Peyer's patch (tissue), 4 donors: ENCODE results near the gene AP2A1.

Experiments used
- POLR2A ChIP-seq, 2 donors: fragments of 450-650 bp; IDR thresholded peaks; one replicate each; pipeline ENCODE4 v1.5.1; 2017; ENCODE audit warnings: antibody characterized with exemption in 2 of 2, mild to moderate bottlenecking in 2 of 2, moderate library complexity in 2 of 2
- TF ChIP-seq, protein P1 (sequence below), 6 experiments: fragments of 450-650 bp in 4 of 6; fragments of 200-600 bp in 2 of 6; sonication (generic) in 1 of 6; IDR thresholded peaks; one replicate each; pipeline ENCODE4 v1.5.1; 2017 to 2019; ENCODE audit warnings: antibody characterized with exemption in 6 of 6, mild to moderate bottlenecking in 3 of 6, moderate library complexity in 1 of 6

DNA sequence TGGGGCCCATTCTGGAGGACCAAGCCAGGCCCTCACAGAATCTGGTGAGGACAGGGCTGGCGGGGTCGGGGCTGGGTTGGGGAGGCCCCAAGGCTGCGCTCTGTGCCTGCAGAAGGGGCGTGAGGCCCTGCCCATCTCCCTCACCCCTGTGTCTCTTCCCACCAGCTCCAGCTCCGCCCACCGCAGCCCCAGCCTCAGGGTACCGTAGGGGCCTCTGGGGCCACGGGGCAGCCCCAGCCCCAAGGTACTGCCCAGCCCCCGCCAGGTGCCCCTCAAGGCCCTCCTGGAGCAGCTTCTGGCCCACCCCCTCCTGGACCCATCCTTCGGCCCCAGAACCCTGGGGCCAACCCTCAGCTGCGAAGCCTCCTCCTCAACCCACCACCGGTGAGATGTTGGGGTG is 68.8 kb downstream of the AP2A1 start:
- no peak for TF ChIP-seq POLR2A (IDR thresholded peaks at IDR 0.05)
- TF ChIP-seq, protein P1, sequence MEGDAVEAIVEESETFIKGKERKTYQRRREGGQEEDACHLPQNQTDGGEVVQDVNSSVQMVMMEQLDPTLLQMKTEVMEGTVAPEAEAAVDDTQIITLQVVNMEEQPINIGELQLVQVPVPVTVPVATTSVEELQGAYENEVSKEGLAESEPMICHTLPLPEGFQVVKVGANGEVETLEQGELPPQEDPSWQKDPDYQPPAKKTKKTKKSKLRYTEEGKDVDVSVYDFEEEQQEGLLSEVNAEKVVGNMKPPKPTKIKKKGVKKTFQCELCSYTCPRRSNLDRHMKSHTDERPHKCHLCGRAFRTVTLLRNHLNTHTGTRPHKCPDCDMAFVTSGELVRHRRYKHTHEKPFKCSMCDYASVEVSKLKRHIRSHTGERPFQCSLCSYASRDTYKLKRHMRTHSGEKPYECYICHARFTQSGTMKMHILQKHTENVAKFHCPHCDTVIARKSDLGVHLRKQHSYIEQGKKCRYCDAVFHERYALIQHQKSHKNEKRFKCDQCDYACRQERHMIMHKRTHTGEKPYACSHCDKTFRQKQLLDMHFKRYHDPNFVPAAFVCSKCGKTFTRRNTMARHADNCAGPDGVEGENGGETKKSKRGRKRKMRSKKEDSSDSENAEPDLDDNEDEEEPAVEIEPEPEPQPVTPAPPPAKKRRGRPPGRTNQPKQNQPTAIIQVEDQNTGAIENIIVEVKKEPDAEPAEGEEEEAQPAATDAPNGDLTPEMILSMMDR (IDR thresholded peaks at IDR 0.05): no peak
